ENCODE results near the gene GSPT1. TPM values are rescaled to one million over a fixed set of nuclear protein-coding genes. Genes with fewer than 3 reads are reported as not detected.
"Not testable (repeated sequence)": the region's sequence is repeated elsewhere in the genome, so short reads cannot be mapped to it uniquely, and the experiment has no call there.

The GSPT1 gene
- 65.9 TPM for total RNA-seq

GRCh38 chr16:11915644-11916523 lies at the start of gene GSPT1:
TSS of gene GSPT1 (minus strand) at chr16:11915956. CDS start at chr16:11915720, 236 bp downstream.
- peak; percentile 99 for DNase-seq

- DNase-seq, result no peak
Measured at GRCh38 chr16:11964761-11965551, 49.2 kb upstream of the GSPT1 start, which contains the start of gene TNFRSF17. TSS of gene TNFRSF17 (plus strand) at chr16:11965210. CDS start at chr16:11965325, 115 bp downstream.

GRCh38 chr16:11963706-11964105 lies 48.0 kb upstream of the GSPT1 start:
- DNase-seq, result no peak

GRCh38 chr16:11962978-11963377 lies 47.2 kb upstream of the GSPT1 start:
- not testable (repeated sequence) for DNase-seq

- DNase-seq, result not testable (repeated sequence)
Measured at GRCh38 chr16:11962457-11962856, 46.7 kb upstream of the GSPT1 start.

- no peak for DNase-seq
Measured at GRCh38 chr16:11957591-11958395, 42.0 kb upstream of the GSPT1 start.

GRCh38 chr16:11956558-11956957 lies 40.8 kb upstream of the GSPT1 start:
- no peak for DNase-seq

GRCh38 chr16:11955713-11956123 lies 40.0 kb upstream of the GSPT1 start:
- no peak for DNase-seq

GRCh38 chr16:11953576-11953975 lies 37.8 kb upstream of the GSPT1 start:
- not testable (repeated sequence) for DNase-seq

- DNase-seq, result no peak
Measured at GRCh38 chr16:11950388-11950787, 34.6 kb upstream of the GSPT1 start.

GRCh38 chr16:11949527-11949926 lies 33.8 kb upstream of the GSPT1 start:
- DNase-seq, result no peak

GRCh38 chr16:11948819-11949218 lies 33.1 kb upstream of the GSPT1 start:
- DNase-seq, result no peak

GRCh38 chr16:11946433-11946832 lies 30.7 kb upstream of the GSPT1 start:
- DNase-seq, result no peak

- DNase-seq, result not testable (repeated sequence)
Measured at GRCh38 chr16:11941945-11942344, 26.2 kb upstream of the GSPT1 start, which contains the start of gene NPIPB2. TSS of gene NPIPB2 (minus strand) at chr16:11942045. CDS start at chr16:11942045, 0 bp downstream.

- DNase-seq, result not testable (repeated sequence)
Measured at GRCh38 chr16:11927350-11927749, 11.6 kb upstream of the GSPT1 start.

- not testable (repeated sequence) for DNase-seq
Measured at GRCh38 chr16:11924046-11924445, 8.3 kb upstream of the GSPT1 start.

GRCh38 chr16:11916524-11917285 lies 949 bp upstream of the GSPT1 start:
- DNase-seq, result no peak

GRCh38 chr16:11915114-11915643 lies 577 bp downstream of the GSPT1 start:
- DNase-seq, result no peak

- no peak for DNase-seq
Measured at GRCh38 chr16:11914210-11915113, 1.3 kb downstream of the GSPT1 start.

Measured in skin of body (tissue), 2 donors.